ENCODE results near the gene IL17RC. TPM values are rescaled to one million over a fixed set of nuclear protein-coding genes. Genes with fewer than 3 reads are reported as not detected.
"Not testable (repeated sequence)": the region's sequence is repeated elsewhere in the genome, so short reads cannot be mapped to it uniquely, and the experiment has no call there.

IL17RC gene
- total RNA-seq, 1 donor from 2014 or later: 7.3 TPM

- TF ChIP-seq CTCF (conservative IDR thresholded peaks at IDR 0.05): peak; percentile 42
- Mint-ChIP-seq H3K27me3 (ENCODE audit: low read depth) (no peaks in the 10 kb centered on the region), H3K4me1 (peaks cover 35% of the 10 kb centered on the region), H3K36me3 (ENCODE audit: low read depth) (no peaks in the 10 kb centered on the region), H3K9me3 (no peaks in the 10 kb centered on the region), H3K4me3 (peak overlapping the region; percentile 93), H3K27ac (ENCODE audit: unreplicated experiment) (no peak overlapping the region)
- no peak for DNase-seq (ENCODE audit: low read depth, low spot score)
These were observed 17.3 kb downstream of the IL17RC start for GRCh38 chr3:9934235-9934621.

- H3K36me3 Mint-ChIP-seq (ENCODE audit: low read depth): no peaks in the 10 kb centered on the region
- no peak for TF ChIP-seq CTCF (conservative IDR thresholded peaks at IDR 0.05)
- DNase-seq (ENCODE audit: low read depth, low spot score): no peak
- H3K4me3 Mint-ChIP-seq: peak overlapping the region; percentile 93
- H3K4me1 Mint-ChIP-seq: peaks cover 31% of the 10 kb centered on the region
- no peaks in the 10 kb centered on the region for H3K27me3 Mint-ChIP-seq (ENCODE audit: low read depth)
- no peaks in the 10 kb centered on the region for H3K9me3 Mint-ChIP-seq
- H3K27ac Mint-ChIP-seq (ENCODE audit: unreplicated experiment): no peak overlapping the region
These were observed 18.1 kb downstream of the IL17RC start for GRCh38 chr3:9934993-9935392.

- H3K27ac Mint-ChIP-seq (ENCODE audit: unreplicated experiment): no peak overlapping the region
- no peak for DNase-seq (ENCODE audit: low read depth, low spot score)
- no peak for TF ChIP-seq CTCF (conservative IDR thresholded peaks at IDR 0.05)
- H3K36me3 Mint-ChIP-seq (ENCODE audit: low read depth): no peaks in the 10 kb centered on the region
- no peak overlapping the region for H3K4me3 Mint-ChIP-seq
- H3K4me1 Mint-ChIP-seq: peaks cover 30% of the 10 kb centered on the region
- no peaks in the 10 kb centered on the region for H3K27me3 Mint-ChIP-seq (ENCODE audit: low read depth)
- no peaks in the 10 kb centered on the region for H3K9me3 Mint-ChIP-seq
These were observed 19.1 kb downstream of the IL17RC start for GRCh38 chr3:9935966-9936510.

GRCh38 chr3:9937486-9938238, 20.8 kb downstream of the IL17RC start:
- Mint-ChIP-seq H3K4me3 (peak overlapping the region; percentile 68), H3K4me1 (peaks cover 30% of the 10 kb centered on the region), H3K27me3 (ENCODE audit: low read depth) (no peaks in the 10 kb centered on the region), H3K36me3 (ENCODE audit: low read depth) (peaks cover 3% of the 10 kb centered on the region), H3K9me3 (no peaks in the 10 kb centered on the region), H3K27ac (ENCODE audit: unreplicated experiment) (no peak overlapping the region)
- no peak for TF ChIP-seq CTCF (conservative IDR thresholded peaks at IDR 0.05)
- DNase-seq (ENCODE audit: low read depth, low spot score): no peak

- no peak overlapping the region for H3K27ac Mint-ChIP-seq (ENCODE audit: unreplicated experiment)
These were observed 22.1 kb downstream of the IL17RC start for GRCh38 chr3:9938966-9939365.

GRCh38 chr3:9939906-9940305, 23.0 kb downstream of the IL17RC start:
- H3K27ac Mint-ChIP-seq (ENCODE audit: unreplicated experiment); H3K9me3 Mint-ChIP-seq; H3K36me3 Mint-ChIP-seq (ENCODE audit: low read depth); H3K27me3 Mint-ChIP-seq (ENCODE audit: low read depth); H3K4me3 Mint-ChIP-seq; DNase-seq (ENCODE audit: low read depth, low spot score): not testable (repeated sequence)
- peaks cover 12% of the 10 kb centered on the region for H3K4me1 Mint-ChIP-seq

More at GRCh38 chr3:9938966-9939365, 22.1 kb downstream of the IL17RC start:
- no peak for DNase-seq (ENCODE audit: low read depth, low spot score)
- no peaks in the 10 kb centered on the region for H3K9me3 Mint-ChIP-seq
- H3K4me3 Mint-ChIP-seq: peak overlapping the region; percentile 57
- peaks cover 22% of the 10 kb centered on the region for H3K4me1 Mint-ChIP-seq
- no peaks in the 10 kb centered on the region for H3K27me3 Mint-ChIP-seq (ENCODE audit: low read depth)
- peaks cover 3% of the 10 kb centered on the region for H3K36me3 Mint-ChIP-seq (ENCODE audit: low read depth)
- no peak for TF ChIP-seq CTCF (conservative IDR thresholded peaks at IDR 0.05)

Measured in neural crest cell (in vitro differentiated cells).